Breast epithelium (tissue), 3 donors: ENCODE results near the gene RPS4Y2.

Experiments
- POLR2A ChIP-seq: fragments of 450-650 bp; IDR thresholded peaks from one replicate; pipeline ENCODE4 v1.6.1; 2016; ENCODE audit warnings: antibody characterized with exemption, mild to moderate bottlenecking, moderate library complexity
- TF ChIP-seq, protein P1 (sequence below), 3 donors: fragments of 450-650 bp; IDR thresholded peaks; one replicate each; pipeline ENCODE4 v1.5.1; 2016 to 2017; ENCODE audit warnings: antibody characterized with exemption in 3 of 3, mild to moderate bottlenecking in 3 of 3, moderate library complexity in 3 of 3

DNA sequence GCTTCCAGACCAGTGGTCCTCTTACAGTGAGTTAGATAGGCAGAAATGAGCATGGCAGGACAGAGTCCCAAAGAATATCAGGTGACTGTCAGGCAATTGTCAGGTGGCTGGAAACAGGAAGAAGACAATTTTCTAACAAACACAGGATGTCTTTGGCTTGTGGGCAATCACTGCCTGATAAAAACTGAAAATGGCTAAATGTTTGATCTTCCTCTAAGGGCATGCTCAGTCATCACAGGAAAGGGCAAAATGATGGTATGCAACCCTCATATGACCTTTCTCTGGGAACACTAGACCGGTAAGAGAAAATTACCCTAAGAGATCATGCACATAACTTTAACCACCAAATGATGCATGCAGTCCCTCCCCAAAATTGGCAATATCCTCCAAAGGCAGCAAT lies 57.6 kb downstream of the RPS4Y2 start:
- TF ChIP-seq, protein P1, sequence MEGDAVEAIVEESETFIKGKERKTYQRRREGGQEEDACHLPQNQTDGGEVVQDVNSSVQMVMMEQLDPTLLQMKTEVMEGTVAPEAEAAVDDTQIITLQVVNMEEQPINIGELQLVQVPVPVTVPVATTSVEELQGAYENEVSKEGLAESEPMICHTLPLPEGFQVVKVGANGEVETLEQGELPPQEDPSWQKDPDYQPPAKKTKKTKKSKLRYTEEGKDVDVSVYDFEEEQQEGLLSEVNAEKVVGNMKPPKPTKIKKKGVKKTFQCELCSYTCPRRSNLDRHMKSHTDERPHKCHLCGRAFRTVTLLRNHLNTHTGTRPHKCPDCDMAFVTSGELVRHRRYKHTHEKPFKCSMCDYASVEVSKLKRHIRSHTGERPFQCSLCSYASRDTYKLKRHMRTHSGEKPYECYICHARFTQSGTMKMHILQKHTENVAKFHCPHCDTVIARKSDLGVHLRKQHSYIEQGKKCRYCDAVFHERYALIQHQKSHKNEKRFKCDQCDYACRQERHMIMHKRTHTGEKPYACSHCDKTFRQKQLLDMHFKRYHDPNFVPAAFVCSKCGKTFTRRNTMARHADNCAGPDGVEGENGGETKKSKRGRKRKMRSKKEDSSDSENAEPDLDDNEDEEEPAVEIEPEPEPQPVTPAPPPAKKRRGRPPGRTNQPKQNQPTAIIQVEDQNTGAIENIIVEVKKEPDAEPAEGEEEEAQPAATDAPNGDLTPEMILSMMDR (IDR thresholded peaks at IDR 0.05): no peak
- TF ChIP-seq POLR2A: no peak
